ENCODE data around the gene MAGI2.

- TF ChIP-seq POLR2A (IDR thresholded peaks at IDR 0.05; ENCODE audit: low read depth, low read length) (no peak), POLR2AphosphoS5 (IDR thresholded peaks at IDR 0.05; ENCODE audit: low read depth, low read length) (no peak)
Measured at GRCh38 chr7:78634093-78634492, 819.4 kb downstream of the MAGI2 start.

Data from GM12891 (cell line).